GM12872 (cell line): Measurements from ENCODE around the gene BYSL.

ENCODE experiments used
- CTCF ChIP-seq: IDR thresholded peaks from 3 replicates; pipeline ENCODE4 v1.5.1; 2011; ENCODE audit warnings: low read depth, mild to moderate bottlenecking, low read length, moderate library complexity; ENCODE audit not compliant: insufficient read depth

Gene BYSL

GRCh38 chr6:41965429-41966213 is 44.3 kb downstream of the BYSL start:
- no peak for TF ChIP-seq CTCF

- TF ChIP-seq CTCF: no peak
These were observed 45.1 kb downstream of the BYSL start for GRCh38 chr6:41966214-41966920.

GRCh38 chr6:41966961-41967311 is 45.6 kb downstream of the BYSL start:
- TF ChIP-seq CTCF: no peak

GRCh38 chr6:41967312-41968287 is 46.3 kb downstream of the BYSL start:
- TF ChIP-seq CTCF: no peak

DNA sequence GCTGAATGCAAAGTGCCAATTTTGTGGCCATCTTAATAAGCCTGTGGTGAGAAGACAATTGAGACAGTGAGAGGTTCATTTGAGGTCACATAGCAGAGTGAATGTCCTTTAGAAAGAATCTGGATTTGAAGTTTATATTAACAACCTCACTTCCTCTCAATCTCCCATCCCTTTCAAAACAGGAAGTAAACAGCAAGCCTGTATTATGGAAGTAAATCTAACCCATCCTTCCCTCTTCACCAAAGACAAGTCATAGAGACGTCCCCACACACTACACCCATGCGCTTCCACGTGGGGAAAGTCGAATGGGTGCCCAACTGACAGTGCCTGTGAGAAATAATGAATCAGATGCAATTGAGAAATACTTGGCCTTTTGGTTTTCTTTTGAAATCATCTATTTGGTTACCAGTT is 49.1 kb downstream of the BYSL start:
- no peak for TF ChIP-seq CTCF

DNA sequence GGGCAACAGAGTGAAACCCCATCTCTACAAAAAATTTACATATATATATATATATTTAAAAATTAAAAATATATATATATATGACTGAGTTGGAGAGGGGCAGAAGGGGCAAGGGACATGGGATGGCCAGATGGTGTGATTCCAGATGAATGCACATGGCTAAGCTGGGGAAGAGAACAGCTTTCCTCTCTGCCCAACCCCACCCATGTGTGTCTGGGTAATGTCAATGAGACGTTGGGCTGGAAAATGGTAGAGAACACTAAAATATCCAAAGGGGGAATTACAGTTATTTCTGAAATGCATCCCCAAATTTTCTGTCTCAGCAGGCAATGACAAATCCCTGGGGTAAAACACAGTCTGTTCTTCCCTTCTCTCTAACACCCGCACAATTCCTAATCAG is 51.5 kb downstream of the BYSL start:
- TF ChIP-seq CTCF: no peak
